GM12875 (cell line): ENCODE data around the gene UBR1.
"Not testable (repeated sequence)": the region's sequence is repeated elsewhere in the genome, so short reads cannot be mapped to it uniquely, and the experiment has no call there.

ENCODE experiments used
- H3K4me3 ChIP-seq: one replicate; pipeline ENCODE4 v1.5.1; 2011; ENCODE audit warnings: low read depth, low read length, control low read depth
- CTCF ChIP-seq: IDR thresholded peaks from 2 replicates; pipeline ENCODE4 v1.5.1; 2011; ENCODE audit warnings: low read depth, mild to moderate bottlenecking, control low read depth, inconsistent platforms, low read length, moderate library complexity, borderline replicate concordance; ENCODE audit not compliant: insufficient read depth

Gene UBR1

GRCh38 chr15:42974202-42974862, 131.5 kb downstream of the UBR1 start:
- no peak for TF ChIP-seq CTCF
- H3K4me3 ChIP-seq, result no peak overlapping the region

- no peak for TF ChIP-seq CTCF
- no peak overlapping the region for H3K4me3 ChIP-seq
Measured at GRCh38 chr15:42973114-42973513, 132.7 kb downstream of the UBR1 start.

- no peak overlapping the region for H3K4me3 ChIP-seq
Measured at GRCh38 chr15:42971830-42972229, 134.0 kb downstream of the UBR1 start.

GRCh38 chr15:42964476-42964875, 141.4 kb downstream of the UBR1 start:
- H3K4me3 ChIP-seq, result no peak overlapping the region
- TF ChIP-seq CTCF, result no peak

More at GRCh38 chr15:42971830-42972229, 134.0 kb downstream of the UBR1 start:
- TF ChIP-seq CTCF, result no peak

GRCh38 chr15:42955518-42955917, 150.3 kb downstream of the UBR1 start:
- no peak for TF ChIP-seq CTCF
- no peak overlapping the region for H3K4me3 ChIP-seq

GRCh38 chr15:42954291-42954690, 151.5 kb downstream of the UBR1 start:
- TF ChIP-seq CTCF, result no peak
- no peak overlapping the region for H3K4me3 ChIP-seq

- H3K4me3 ChIP-seq, result not testable (repeated sequence)
Measured at GRCh38 chr15:42948898-42949297, 156.9 kb downstream of the UBR1 start.
